Measurements from ENCODE around the gene ZC3H4.
"Not testable (repeated sequence)": the region's sequence is repeated elsewhere in the genome, so short reads cannot be mapped to it uniquely, and the experiment has no call there.

Gene ZC3H4

GRCh38 chr19:47084879-47085439 is 28.6 kb downstream of the ZC3H4 start:
- DNase-seq (ENCODE audit: low read depth), result no peak
- no peak overlapping the region for H3K4me3 ChIP-seq (ENCODE audit: low read depth, low read length)
- no peak for TF ChIP-seq CTCF (IDR thresholded peaks at IDR 0.05; ENCODE audit: control insufficient read depth, extremely low read depth, insufficient read depth)

GRCh38 chr19:47082493-47082892 is 31.1 kb downstream of the ZC3H4 start:
- TF ChIP-seq CTCF (IDR thresholded peaks at IDR 0.05; ENCODE audit: control insufficient read depth, extremely low read depth, insufficient read depth), result no peak
- DNase-seq (ENCODE audit: low read depth), result no peak

GRCh38 chr19:47081095-47081494 is 32.5 kb downstream of the ZC3H4 start:
- H3K4me3 ChIP-seq (ENCODE audit: low read depth, low read length), result no peak overlapping the region
- no peak for DNase-seq (ENCODE audit: low read depth)
- TF ChIP-seq CTCF (IDR thresholded peaks at IDR 0.05; ENCODE audit: control insufficient read depth, extremely low read depth, insufficient read depth), result no peak

More at GRCh38 chr19:47082493-47082892, 31.1 kb downstream of the ZC3H4 start:
- H3K4me3 ChIP-seq (ENCODE audit: low read depth, low read length), result no peak overlapping the region

- not testable (repeated sequence) for H3K4me3 ChIP-seq (ENCODE audit: low read depth, low read length); DNase-seq (ENCODE audit: low read depth)
Observed at GRCh38 chr19:47078351-47078750, 35.2 kb downstream of the ZC3H4 start.

GRCh38 chr19:47075941-47076340 is 37.6 kb downstream of the ZC3H4 start:
- DNase-seq (ENCODE audit: low read depth), result no peak
- TF ChIP-seq CTCF (IDR thresholded peaks at IDR 0.05; ENCODE audit: control insufficient read depth, extremely low read depth, insufficient read depth), result no peak
- H3K4me3 ChIP-seq (ENCODE audit: low read depth, low read length), result no peak overlapping the region

GRCh38 chr19:47075179-47075810 is 38.3 kb downstream of the ZC3H4 start:
- no peak overlapping the region for H3K4me3 ChIP-seq (ENCODE audit: low read depth, low read length)
- no peak for DNase-seq (ENCODE audit: low read depth)

GRCh38 chr19:47074621-47075020 is 39.0 kb downstream of the ZC3H4 start:
- H3K4me3 ChIP-seq (ENCODE audit: low read depth, low read length), result no peak overlapping the region
- DNase-seq (ENCODE audit: low read depth), result no peak
- TF ChIP-seq CTCF (IDR thresholded peaks at IDR 0.05; ENCODE audit: control insufficient read depth, extremely low read depth, insufficient read depth), result no peak

More at GRCh38 chr19:47075179-47075810, 38.3 kb downstream of the ZC3H4 start:
- no peak for TF ChIP-seq CTCF (IDR thresholded peaks at IDR 0.05; ENCODE audit: control insufficient read depth, extremely low read depth, insufficient read depth)

Measured in LNCaP clone FGC (cell line).